NCI-H2029 treated with DMSO at 0.1 percent for 48 hours (cell line): Measurements from ENCODE around the gene MPIG6B.
A peak's percentile ranks its signal among the peaks of the same experiment; 100 is the strongest.

Experiments
- DNase-seq: peaks from one replicate; lab custom pipeline; 2025; lab: John Stamatoyannopoulos, UW

MPIG6B gene

DNA sequence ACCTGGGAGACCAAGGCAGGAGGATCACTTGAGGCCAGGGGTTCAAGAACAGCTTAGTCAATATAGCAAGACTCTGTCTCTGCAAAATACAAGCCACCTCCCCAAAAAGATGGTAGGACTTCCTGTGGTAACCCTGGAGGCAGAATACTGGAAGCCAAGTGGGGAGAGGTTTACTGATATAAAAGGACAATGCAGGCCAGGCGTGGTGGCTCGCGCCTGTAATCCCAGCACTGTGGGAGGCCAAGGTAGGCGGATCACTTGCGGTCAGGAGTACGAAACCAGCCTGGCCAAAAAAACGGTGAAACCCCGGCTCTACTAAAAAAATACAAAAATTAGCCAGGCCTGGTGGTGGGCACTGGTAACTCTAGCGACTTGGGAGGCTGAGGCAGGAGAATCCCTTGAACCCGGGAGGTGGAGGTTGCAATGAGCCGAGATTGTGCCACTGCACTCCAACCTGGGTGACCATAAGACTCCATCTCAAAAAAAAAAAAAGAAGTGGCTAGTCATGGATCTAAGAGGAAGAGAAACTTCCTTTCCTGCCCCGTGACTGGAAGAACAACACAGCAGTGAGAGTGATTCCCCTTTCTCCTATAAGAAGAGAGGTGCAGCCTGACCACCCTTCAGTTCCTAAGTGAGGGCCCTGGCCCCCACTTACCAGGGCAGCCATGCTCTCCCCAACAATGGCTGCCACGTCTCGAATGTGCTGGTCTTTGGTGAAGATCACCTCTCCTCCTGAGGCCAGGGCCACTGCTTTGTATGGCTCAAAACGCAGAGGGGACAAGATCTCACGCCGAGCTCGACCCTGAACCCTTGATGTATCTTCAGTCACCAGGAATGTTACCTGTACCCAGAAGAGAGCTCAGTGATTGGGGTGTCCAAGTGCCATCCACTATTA is 45.4 kb downstream of the MPIG6B start:
- DNase-seq = no peak

DNA sequence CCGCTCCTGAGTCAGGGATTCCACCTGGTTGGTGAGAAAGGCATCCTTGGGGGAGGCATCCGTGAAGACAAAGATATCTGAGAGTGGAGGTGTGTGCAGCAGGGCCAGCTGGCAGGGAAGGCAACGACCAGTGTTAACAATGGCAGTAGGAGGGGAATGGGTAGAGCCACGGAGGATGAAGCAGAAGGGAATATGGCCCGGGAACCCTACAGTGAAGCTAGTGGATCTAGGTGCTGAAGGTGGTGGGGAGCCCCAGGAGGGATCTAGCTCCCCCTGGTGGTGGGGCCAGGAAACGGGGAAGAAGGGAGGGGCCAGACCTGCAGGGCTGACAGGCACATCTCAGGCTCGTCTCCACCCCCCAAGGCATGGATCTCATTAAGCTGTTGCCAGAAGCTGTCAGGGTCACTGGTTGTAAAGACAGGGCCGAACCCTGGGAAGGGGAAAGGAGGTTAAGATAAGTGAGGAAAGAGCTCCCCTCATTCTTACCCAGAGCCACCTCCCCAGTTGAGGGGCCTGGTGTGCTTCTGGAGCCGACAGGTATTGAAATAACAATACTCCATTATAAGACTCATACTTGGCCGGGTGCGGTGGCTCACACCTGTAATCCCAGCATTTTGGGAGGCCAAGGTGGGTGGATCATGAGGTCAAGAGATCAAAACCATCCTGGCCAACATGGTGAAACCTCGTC is 46.7 kb downstream of the MPIG6B start:
- peak; percentile 68 for DNase-seq

DNA sequence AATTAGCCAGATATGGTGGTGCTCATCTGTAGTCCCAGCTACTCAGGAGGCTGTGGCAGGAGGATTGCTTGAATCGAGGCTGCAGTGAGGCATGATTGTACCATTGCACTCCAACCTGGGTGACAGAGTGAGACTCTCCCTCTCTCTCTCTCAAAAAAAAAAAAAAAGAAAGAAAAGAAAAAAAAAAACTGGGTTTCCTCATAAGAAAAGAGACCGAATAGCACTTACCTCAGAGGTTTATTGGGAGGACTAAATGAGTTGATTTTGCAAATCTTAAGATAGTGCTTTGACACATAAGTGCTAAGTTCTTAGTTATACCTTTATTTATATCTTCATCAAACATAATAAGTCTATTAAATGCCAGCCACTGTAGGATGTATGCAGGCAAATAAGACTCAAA is 47.7 kb downstream of the MPIG6B start:
- no peak for DNase-seq

DNA sequence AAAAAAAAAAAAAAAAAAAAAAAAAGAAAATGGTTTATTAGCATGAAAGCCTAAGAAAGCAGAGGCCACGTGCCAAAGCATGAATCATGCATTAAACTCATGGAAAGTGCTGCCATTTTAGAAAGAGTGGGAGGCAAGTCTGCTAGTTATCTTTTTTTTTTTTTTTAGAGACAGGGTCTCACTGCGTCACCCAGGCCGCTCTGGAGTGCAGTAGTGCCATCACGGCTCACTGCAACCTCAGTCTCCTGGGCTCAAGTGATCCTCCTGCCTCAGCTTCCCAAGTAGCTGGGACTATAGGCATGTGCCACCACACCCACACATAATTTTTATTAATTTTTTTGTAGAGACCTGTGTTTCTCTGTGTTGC is 48.8 kb downstream of the MPIG6B start:
- DNase-seq = no peak

GRCh38 chr6:31775184-31775583 is 52.0 kb downstream of the MPIG6B start:
- no peak for DNase-seq

DNA sequence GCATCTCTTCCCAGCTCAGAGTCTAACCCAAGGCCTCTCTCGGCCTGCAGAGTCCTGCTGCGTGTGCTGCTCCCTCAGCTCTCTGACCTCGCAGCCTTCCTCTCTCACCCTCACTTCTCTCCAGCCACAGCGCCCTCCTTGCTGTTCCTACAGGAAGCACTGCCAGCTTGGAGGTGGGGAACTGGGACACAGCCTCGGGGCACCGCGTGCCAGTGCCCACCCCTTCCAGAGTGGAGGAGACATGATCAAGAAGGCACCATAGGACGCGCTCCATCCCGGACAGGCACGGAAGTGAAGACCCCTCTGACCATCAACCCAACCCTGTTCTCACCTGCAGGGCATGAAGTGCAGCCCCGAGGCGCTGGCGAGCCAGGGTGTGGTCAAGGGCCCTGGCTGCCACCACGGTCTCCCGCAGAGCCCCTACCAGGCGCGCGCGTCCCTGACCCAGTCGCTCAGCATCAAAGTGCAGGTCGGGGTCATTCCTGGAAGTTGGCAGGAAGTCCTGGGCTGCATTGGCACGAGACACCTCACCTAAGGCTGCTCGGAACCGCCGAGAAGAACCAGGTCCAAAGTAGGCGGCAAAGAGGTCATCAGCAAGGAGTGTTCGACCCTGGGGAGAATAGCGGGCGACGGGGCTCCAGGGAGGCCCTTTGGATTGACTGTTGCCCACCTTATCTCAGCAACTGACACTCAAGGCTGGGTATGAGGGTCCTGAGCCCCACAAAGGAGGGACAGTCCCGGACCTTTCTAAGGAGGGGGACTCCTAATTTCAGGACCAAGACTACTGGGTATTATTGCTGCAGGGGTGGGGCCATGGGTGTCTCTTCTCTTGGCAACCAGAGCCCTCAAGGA is 52.7 kb downstream of the MPIG6B start:
- no peak for DNase-seq
